ENCODE results near the gene CCDC34.

The CCDC34 gene

DNA sequence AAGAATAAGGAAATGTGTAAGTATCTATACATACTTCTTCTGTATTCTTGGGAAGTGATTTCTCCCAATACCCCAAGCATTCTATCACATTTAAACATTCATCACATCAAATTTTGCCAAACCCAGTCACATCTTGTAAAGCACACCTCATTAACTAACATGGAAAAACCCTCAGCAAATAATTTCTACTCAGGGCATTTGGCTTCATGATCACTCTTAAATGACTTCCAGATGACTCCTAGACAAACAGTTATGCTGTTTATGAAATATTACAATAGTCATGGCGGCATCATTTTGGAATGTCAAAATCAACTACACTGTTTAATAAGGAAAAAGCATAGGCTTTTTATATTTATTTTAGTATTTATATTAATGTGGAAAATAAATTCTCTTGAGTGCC, 47.3 kb upstream of the CCDC34 start:
- no peak overlapping the region for H2AFZ ChIP-seq (ENCODE audit: low read depth, low read length)
- no peaks in the 10 kb centered on the region for H4K20me1 ChIP-seq (ENCODE audit: insufficient read depth, low read length)
- H3K4me2 ChIP-seq (ENCODE audit: insufficient read depth, low read length), result no peak overlapping the region
- no peak overlapping the region for H3K4me3 ChIP-seq (ENCODE audit: low read depth in 1 of 2, low read length in 2 of 2)
- no peaks in the 10 kb centered on the region for H3K27me3 ChIP-seq (ENCODE audit: insufficient read depth, low read length, poor library complexity)
- H3K9me3 ChIP-seq (ENCODE audit: insufficient read depth, low read length, severe bottlenecking), result no peaks in the 10 kb centered on the region
- no peak overlapping the region for H3K9ac ChIP-seq (ENCODE audit: low read depth, low read length)
- no peak for TF ChIP-seq EZH2 (IDR thresholded peaks at IDR 0.05; ENCODE audit: borderline replicate concordance, low read depth, low read length, severe bottlenecking)
- TF ChIP-seq CTCF (IDR thresholded peaks at IDR 0.05; ENCODE audit: borderline replicate concordance, extremely low read depth, low read length, poor library complexity, severe bottlenecking), result no peak
- no peaks in the 10 kb centered on the region for H3K4me1 ChIP-seq (ENCODE audit: insufficient read depth, low read length)
- DNase-seq (no peak), ATAC-seq (ENCODE audit: insufficient read depth, low read depth) (no peak)
- H3K79me2 ChIP-seq (ENCODE audit: insufficient read depth, low read length), result no peaks in the 10 kb centered on the region
- no peaks in the 10 kb centered on the region for H3K36me3 ChIP-seq (ENCODE audit: insufficient read depth, low read length)
- no peak overlapping the region for H3K27ac ChIP-seq (ENCODE audit: low read length)

DNA sequence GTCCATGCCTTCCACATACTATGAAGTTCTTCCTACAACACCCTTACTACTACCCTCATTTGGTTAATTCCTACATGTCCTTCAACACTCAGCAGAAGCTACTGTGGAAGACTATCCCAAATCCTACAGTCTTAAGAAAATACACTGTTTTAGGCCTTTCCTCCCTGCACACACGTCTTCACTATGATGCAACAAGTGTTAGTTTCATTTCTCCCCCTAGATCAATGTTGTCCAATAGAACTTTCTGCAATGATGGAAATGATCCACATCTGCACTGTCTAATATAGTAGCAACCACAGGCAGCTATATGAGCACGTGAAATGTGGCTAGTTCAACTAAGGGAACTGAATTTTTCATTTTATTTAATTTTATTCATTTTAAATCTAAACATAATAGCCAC, 46.7 kb upstream of the CCDC34 start:
- Histone ChIP-seq H3K79me2 (ENCODE audit: insufficient read depth, low read length) (no peaks in the 10 kb centered on the region), H3K27me3 (ENCODE audit: insufficient read depth, low read length, poor library complexity) (no peaks in the 10 kb centered on the region), H3K4me3 (ENCODE audit: low read depth in 1 of 2, low read length in 2 of 2) (no peak overlapping the region), H3K9me3 (ENCODE audit: insufficient read depth, low read length, severe bottlenecking) (no peaks in the 10 kb centered on the region), H3K4me1 (ENCODE audit: insufficient read depth, low read length) (no peaks in the 10 kb centered on the region), H3K4me2 (ENCODE audit: insufficient read depth, low read length) (no peak overlapping the region), H3K9ac (ENCODE audit: low read depth, low read length) (no peak overlapping the region), H3K36me3 (ENCODE audit: insufficient read depth, low read length) (no peaks in the 10 kb centered on the region), H4K20me1 (ENCODE audit: insufficient read depth, low read length) (no peaks in the 10 kb centered on the region), H2AFZ (ENCODE audit: low read depth, low read length) (no peak overlapping the region), H3K27ac (ENCODE audit: low read length) (no peak overlapping the region)
- ATAC-seq (ENCODE audit: insufficient read depth, low read depth) (no peak), DNase-seq (no peak)
- no peak for TF ChIP-seq CTCF (IDR thresholded peaks at IDR 0.05; ENCODE audit: borderline replicate concordance, extremely low read depth, low read length, poor library complexity, severe bottlenecking)
- no peak for TF ChIP-seq EZH2 (IDR thresholded peaks at IDR 0.05; ENCODE audit: borderline replicate concordance, low read depth, low read length, severe bottlenecking)

- DNase-seq (no peak), ATAC-seq (ENCODE audit: insufficient read depth, low read depth) (no peak)
- H3K4me1 ChIP-seq (ENCODE audit: insufficient read depth, low read length), result no peaks in the 10 kb centered on the region
- H3K27me3 ChIP-seq (ENCODE audit: insufficient read depth, low read length, poor library complexity), result no peaks in the 10 kb centered on the region
- H4K20me1 ChIP-seq (ENCODE audit: insufficient read depth, low read length), result no peaks in the 10 kb centered on the region
- H3K9me3 ChIP-seq (ENCODE audit: insufficient read depth, low read length, severe bottlenecking), result no peaks in the 10 kb centered on the region
- TF ChIP-seq CTCF (IDR thresholded peaks at IDR 0.05; ENCODE audit: borderline replicate concordance, extremely low read depth, low read length, poor library complexity, severe bottlenecking) (no peak), EZH2 (IDR thresholded peaks at IDR 0.05; ENCODE audit: borderline replicate concordance, low read depth, low read length, severe bottlenecking) (no peak)
- H3K79me2 ChIP-seq (ENCODE audit: insufficient read depth, low read length), result no peaks in the 10 kb centered on the region
- no peak overlapping the region for H3K27ac ChIP-seq (ENCODE audit: low read length)
- H3K36me3 ChIP-seq (ENCODE audit: insufficient read depth, low read length), result no peaks in the 10 kb centered on the region
- no peak overlapping the region for H3K9ac ChIP-seq (ENCODE audit: low read depth, low read length)
- no peak overlapping the region for H3K4me3 ChIP-seq (ENCODE audit: low read depth in 1 of 2, low read length in 2 of 2)
- no peak overlapping the region for H3K4me2 ChIP-seq (ENCODE audit: insufficient read depth, low read length)
- no peak overlapping the region for H2AFZ ChIP-seq (ENCODE audit: low read depth, low read length)
These were observed 46.0 kb upstream of the CCDC34 start for GRCh38 chr11:27409049-27409448.

DNA sequence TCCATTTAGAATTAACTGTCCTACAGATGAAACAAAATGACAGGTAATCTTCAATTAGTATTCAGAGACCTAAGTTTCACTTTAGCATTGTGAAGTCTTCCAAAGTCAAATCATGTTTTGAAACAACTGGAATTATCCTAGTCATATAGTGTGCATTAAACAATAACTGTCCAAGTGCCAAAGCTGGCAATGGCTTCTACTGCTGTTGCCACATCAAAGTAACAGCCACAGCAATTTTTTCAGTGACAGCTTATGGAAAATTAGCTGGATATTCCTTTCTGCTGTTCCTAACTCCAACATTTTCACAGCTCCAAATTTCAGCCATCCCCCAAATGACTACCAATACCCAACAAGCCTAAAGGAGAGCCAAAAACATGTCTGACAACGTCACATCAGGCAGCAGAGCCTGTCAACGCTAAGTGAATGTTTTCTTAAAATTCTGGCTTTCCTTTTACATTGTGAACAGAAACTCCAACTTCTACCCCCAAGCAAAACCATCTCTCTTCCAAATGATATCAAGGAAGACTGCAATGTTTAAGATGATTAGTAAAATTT, 45.3 kb upstream of the CCDC34 start:
- ATAC-seq (ENCODE audit: insufficient read depth, low read depth) (no peak), DNase-seq (no peak)
- H4K20me1 ChIP-seq (ENCODE audit: insufficient read depth, low read length), result no peaks in the 10 kb centered on the region
- H3K4me1 ChIP-seq (ENCODE audit: insufficient read depth, low read length), result no peaks in the 10 kb centered on the region
- H3K79me2 ChIP-seq (ENCODE audit: insufficient read depth, low read length), result no peaks in the 10 kb centered on the region
- no peaks in the 10 kb centered on the region for H3K36me3 ChIP-seq (ENCODE audit: insufficient read depth, low read length)
- H3K9ac ChIP-seq (ENCODE audit: low read depth, low read length), result no peak overlapping the region
- H2AFZ ChIP-seq (ENCODE audit: low read depth, low read length), result no peak overlapping the region
- H3K4me3 ChIP-seq (ENCODE audit: low read depth in 1 of 2, low read length in 2 of 2), result no peak overlapping the region
- H3K27me3 ChIP-seq (ENCODE audit: insufficient read depth, low read length, poor library complexity), result no peaks in the 10 kb centered on the region
- TF ChIP-seq EZH2 (IDR thresholded peaks at IDR 0.05; ENCODE audit: borderline replicate concordance, low read depth, low read length, severe bottlenecking), result no peak
- no peak for TF ChIP-seq CTCF (IDR thresholded peaks at IDR 0.05; ENCODE audit: borderline replicate concordance, extremely low read depth, low read length, poor library complexity, severe bottlenecking)
- no peak overlapping the region for H3K4me2 ChIP-seq (ENCODE audit: insufficient read depth, low read length)
- H3K27ac ChIP-seq (ENCODE audit: low read length), result no peak overlapping the region
- no peaks in the 10 kb centered on the region for H3K9me3 ChIP-seq (ENCODE audit: insufficient read depth, low read length, severe bottlenecking)

Measured in DND-41 (cell line).